Esophagus squamous epithelium (tissue), 4 donors: Measurements from ENCODE around the gene SLC12A4.

Source experiments
- CTCF ChIP-seq, 6 experiments: fragments of 450-650 bp in 4 of 6; fragments of 200-600 bp in 2 of 6; sonication (generic) in 2 of 6; IDR thresholded peaks; one replicate each; pipeline ENCODE4 v1.5.1; 2016 to 2019; ENCODE audit warnings: antibody characterized with exemption in 6 of 6, mild to moderate bottlenecking in 4 of 6, moderate library complexity in 4 of 6
- POLR2A ChIP-seq, 4 donors: fragments of 450-650 bp; IDR thresholded peaks; one replicate each; pipeline ENCODE4 v1.6.1; 2017; ENCODE audit warnings: antibody characterized with exemption in 4 of 4, mild to moderate bottlenecking in 4 of 4, moderate library complexity in 3 of 4

DNA sequence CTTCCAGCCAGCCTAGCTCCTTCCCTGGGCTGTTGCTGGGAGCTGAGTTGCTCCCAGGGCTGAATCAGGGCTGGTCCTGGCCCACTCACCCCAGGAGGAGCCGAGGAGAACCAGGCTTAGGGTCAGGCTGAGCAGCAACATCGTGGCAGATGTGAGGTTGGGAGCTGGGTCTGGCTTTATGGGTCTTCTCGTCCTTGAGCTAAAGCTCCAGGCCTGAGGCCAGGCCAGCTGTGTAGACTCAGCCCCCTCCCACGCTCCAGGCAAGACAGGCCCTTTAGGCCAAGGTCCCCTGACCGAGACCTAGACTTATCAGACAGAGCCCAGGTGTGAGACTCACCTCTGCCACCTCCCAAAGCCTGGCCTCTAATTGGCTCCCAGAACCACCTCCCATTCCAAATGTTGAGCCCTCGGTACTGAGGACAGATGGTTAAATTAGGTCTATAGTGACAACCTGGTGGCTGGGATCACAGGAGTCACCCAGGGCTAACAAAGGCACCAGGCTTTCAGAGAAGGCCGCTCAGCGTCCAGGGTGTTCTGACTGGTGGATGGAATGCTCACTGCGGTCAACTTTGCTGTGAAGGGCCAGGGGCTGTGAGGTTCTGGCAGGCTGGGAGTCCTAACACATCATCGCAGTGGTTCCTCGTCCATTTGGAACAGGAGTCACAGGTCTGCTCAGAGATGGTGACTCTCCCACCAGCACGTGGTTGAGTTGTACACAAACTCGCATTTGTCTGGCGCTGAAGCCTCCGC, 36.5 kb downstream of the SLC12A4 start, which contains the start of gene CTRL:
- TF ChIP-seq CTCF (IDR thresholded peaks at IDR 0.05): no peak
- TF ChIP-seq POLR2A (IDR thresholded peaks at IDR 0.05): no peak
